ENCODE results near the gene LPP. TPM values are rescaled to one million over a fixed set of nuclear protein-coding genes. Genes with fewer than 3 reads are reported as not detected.
A peak's percentile ranks its signal among the peaks of the same experiment; 100 is the strongest.

LPP gene
- total and polyA plus RNA-seq, 2 of the 13 experiments (the other 11 are each of a cell fraction or from before 2014, with no cell fraction given) = 19.2 to 29.9 TPM

DNA sequence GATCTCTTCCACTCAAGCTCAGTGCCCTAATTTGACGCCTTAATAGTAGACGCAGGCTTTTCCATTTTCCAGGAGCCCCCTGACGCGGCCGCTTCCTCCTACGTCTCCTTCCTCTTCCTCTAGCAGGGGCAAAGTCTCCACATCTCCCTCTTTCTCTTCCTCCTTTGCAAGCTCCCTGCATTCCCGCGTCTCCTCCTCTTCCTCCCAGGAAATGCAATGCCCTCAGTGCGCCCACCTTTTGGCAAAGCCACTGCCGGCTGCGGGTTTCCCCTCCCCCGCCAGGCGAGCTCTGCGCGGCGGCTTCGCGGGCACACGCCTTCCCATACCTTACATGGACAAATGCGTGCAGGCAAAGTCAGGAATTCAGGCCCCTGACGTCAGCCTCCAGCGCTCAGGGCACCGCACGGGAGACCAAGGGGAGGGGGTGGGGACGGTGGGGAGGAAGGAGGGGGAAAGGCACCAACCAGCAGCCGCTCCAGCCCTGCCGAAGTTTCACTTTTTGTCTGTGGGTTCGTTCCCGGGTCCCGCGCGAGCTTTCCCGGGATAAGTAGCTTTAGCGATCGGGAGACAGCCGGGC is 432 bp upstream of the LPP start (continued):
- TF ChIP-seq, protein P1, sequence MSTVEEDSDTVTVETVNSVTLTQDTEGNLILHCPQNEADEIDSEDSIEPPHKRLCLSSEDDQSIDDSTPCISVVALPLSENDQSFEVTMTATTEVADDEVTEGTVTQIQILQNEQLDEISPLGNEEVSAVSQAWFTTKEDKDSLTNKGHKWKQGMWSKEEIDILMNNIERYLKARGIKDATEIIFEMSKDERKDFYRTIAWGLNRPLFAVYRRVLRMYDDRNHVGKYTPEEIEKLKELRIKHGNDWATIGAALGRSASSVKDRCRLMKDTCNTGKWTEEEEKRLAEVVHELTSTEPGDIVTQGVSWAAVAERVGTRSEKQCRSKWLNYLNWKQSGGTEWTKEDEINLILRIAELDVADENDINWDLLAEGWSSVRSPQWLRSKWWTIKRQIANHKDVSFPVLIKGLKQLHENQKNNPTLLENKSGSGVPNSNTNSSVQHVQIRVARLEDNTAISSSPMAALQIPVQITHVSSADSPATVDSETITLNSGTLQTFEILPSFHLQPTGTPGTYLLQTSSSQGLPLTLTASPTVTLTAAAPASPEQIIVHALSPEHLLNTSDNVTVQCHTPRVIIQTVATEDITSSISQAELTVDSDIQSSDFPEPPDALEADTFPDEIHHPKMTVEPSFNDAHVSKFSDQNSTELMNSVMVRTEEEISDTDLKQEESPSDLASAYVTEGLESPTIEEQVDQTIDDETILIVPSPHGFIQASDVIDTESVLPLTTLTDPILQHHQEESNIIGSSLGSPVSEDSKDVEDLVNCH (CRISPR knock-in tag; IDR thresholded peaks at IDR 0.05) = no peak
- 0 out of 2 replicates have a peak, but pooled peaks have one; percentile 23 for TF ChIP-seq ZSCAN21 (CRISPR knock-in tag; IDR thresholded peaks at IDR 0.05; ENCODE audit: borderline replicate concordance)
- TF ChIP-seq, protein P2, sequence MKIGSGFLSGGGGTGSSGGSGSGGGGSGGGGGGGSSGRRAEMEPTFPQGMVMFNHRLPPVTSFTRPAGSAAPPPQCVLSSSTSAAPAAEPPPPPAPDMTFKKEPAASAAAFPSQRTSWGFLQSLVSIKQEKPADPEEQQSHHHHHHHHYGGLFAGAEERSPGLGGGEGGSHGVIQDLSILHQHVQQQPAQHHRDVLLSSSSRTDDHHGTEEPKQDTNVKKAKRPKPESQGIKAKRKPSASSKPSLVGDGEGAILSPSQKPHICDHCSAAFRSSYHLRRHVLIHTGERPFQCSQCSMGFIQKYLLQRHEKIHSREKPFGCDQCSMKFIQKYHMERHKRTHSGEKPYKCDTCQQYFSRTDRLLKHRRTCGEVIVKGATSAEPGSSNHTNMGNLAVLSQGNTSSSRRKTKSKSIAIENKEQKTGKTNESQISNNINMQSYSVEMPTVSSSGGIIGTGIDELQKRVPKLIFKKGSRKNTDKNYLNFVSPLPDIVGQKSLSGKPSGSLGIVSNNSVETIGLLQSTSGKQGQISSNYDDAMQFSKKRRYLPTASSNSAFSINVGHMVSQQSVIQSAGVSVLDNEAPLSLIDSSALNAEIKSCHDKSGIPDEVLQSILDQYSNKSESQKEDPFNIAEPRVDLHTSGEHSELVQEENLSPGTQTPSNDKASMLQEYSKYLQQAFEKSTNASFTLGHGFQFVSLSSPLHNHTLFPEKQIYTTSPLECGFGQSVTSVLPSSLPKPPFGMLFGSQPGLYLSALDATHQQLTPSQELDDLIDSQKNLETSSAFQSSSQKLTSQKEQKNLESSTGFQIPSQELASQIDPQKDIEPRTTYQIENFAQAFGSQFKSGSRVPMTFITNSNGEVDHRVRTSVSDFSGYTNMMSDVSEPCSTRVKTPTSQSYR (CRISPR knock-in tag; IDR thresholded peaks at IDR 0.05; ENCODE audit: borderline replicate concordance) = peak; percentile 87
- TF ChIP-seq ZNF431 (CRISPR knock-in tag; IDR thresholded peaks at IDR 0.05; ENCODE audit: borderline replicate concordance, low read depth) = no peak
- TF ChIP-seq SOX13 (IDR thresholded peaks at IDR 0.05) = no peak
- peak in 1 of 2 experiments; percentile 22; a peak in 1 of 4 replicates for TF ChIP-seq SOX13 (CRISPR knock-in tag; conservative IDR thresholded peaks at IDR 0.05 in 1 of 2, IDR thresholded peaks at IDR 0.05 in 1 of 2)
- TF ChIP-seq ZNF350 (CRISPR knock-in tag; IDR thresholded peaks at IDR 0.05; ENCODE audit: borderline replicate concordance, low read depth) = 0 out of 2 replicates have a peak, but pooled peaks have one; percentile 53
- no peak for TF ChIP-seq ZNF446 (CRISPR knock-in tag; IDR thresholded peaks at IDR 0.05)
- no peak for TF ChIP-seq ZNF367 (CRISPR knock-in tag; IDR thresholded peaks at IDR 0.05; ENCODE audit: borderline replicate concordance)
- TF ChIP-seq SIX4 (CRISPR knock-in tag; IDR thresholded peaks at IDR 0.05) = 0 out of 2 replicates have a peak, but pooled peaks have one; percentile 15
- no peak for TF ChIP-seq IKZF4 (CRISPR knock-in tag; IDR thresholded peaks at IDR 0.05; ENCODE audit: borderline replicate concordance, low read depth, not compliant biosample characterization)
- TF ChIP-seq GPN1 (CRISPR knock-in tag; IDR thresholded peaks at IDR 0.05; ENCODE audit: borderline replicate concordance) = no peak
- TF ChIP-seq MED1 (CRISPR knock-in tag; IDR thresholded peaks at IDR 0.05) = peak; percentile 47; the same call in 1 of the 2 replicates
- peak; percentile 42; the same call in 1 of the 2 replicates for TF ChIP-seq GATAD2A (CRISPR knock-in tag; IDR thresholded peaks at IDR 0.05)
- peak; percentile 46; the same call in 1 of the 2 replicates for TF ChIP-seq JUND (CRISPR knock-in tag; IDR thresholded peaks at IDR 0.05)
- TF ChIP-seq RBAK (CRISPR knock-in tag; IDR thresholded peaks at IDR 0.05) = no peak
- TF ChIP-seq, protein P3, sequence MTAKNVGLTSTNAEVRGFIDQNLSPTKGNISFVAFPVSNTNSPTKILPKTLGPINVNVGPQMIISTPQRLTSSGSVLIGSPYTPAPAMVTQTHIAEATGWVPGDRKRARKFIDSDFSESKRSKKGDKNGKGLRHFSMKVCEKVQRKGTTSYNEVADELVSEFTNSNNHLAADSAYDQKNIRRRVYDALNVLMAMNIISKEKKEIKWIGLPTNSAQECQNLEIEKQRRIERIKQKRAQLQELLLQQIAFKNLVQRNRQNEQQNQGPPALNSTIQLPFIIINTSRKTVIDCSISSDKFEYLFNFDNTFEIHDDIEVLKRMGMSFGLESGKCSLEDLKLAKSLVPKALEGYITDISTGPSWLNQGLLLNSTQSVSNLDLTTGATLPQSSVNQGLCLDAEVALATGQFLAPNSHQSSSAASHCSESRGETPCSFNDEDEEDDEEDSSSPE (CRISPR knock-in tag; IDR thresholded peaks at IDR 0.05) = peak; percentile 60; the same call in 1 of the 2 replicates
- TF ChIP-seq, protein P4, sequence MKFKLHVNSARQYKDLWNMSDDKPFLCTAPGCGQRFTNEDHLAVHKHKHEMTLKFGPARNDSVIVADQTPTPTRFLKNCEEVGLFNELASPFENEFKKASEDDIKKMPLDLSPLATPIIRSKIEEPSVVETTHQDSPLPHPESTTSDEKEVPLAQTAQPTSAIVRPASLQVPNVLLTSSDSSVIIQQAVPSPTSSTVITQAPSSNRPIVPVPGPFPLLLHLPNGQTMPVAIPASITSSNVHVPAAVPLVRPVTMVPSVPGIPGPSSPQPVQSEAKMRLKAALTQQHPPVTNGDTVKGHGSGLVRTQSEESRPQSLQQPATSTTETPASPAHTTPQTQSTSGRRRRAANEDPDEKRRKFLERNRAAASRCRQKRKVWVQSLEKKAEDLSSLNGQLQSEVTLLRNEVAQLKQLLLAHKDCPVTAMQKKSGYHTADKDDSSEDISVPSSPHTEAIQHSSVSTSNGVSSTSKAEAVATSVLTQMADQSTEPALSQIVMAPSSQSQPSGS (CRISPR knock-in tag; IDR thresholded peaks at IDR 0.05) = peak; percentile 70
- TF ChIP-seq, protein P5, sequence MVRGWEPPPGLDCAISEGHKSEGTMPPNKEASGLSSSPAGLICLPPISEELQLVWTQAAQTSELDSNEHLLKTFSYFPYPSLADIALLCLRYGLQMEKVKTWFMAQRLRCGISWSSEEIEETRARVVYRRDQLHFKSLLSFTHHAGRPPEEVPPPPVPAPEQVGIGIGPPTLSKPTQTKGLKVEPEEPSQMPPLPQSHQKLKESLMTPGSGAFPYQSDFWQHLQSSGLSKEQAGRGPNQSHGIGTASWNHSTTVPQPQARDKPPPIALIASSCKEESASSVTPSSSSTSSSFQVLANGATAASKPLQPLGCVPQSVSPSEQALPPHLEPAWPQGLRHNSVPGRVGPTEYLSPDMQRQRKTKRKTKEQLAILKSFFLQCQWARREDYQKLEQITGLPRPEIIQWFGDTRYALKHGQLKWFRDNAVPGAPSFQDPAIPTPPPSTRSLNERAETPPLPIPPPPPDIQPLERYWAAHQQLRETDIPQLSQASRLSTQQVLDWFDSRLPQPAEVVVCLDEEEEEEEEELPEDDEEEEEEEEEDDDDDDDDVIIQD (CRISPR knock-in tag; IDR thresholded peaks at IDR 0.05; ENCODE audit: low read depth) = peak; percentile 64
- TF ChIP-seq HES4 (CRISPR knock-in tag; IDR thresholded peaks at IDR 0.05; ENCODE audit: borderline replicate concordance) = no peak
